T-helper 1 cell (primary cell): ENCODE data around the gene TMEM98.
"Not testable (repeated sequence)": the region's sequence is repeated elsewhere in the genome, so short reads cannot be mapped to it uniquely, and the experiment has no call there.

Source experiments
- DNase-seq, 5 donors: peaks; one replicate each; pipeline ENCODE4 v3.0.0-alpha.2; 2012 to 2020

TMEM98 gene

DNA sequence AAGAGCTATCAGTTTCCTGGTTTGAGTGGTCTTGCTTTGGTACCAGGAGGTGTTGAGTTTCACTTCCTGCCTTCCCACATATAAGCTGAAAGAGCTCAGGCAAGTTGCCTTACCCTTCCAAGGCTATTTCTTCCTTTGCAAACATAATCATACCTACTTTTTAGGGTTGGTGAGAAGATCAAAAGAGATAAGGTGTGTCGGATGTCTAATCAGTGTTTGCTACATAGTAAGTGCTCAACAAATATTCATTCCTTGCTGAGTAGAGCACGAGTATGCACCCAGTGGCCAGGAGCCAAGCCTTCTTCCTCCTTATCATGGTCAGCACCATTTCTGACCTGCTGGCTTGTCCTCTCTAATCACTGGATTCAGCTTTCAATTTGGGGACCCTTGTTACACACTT lies 12.7 kb upstream of the TMEM98 start:
- peak in 1 of 5 donors; percentile 8 for DNase-seq

- DNase-seq = no peak
These were observed 11.8 kb upstream of the TMEM98 start for GRCh38 chr17:32916134-32916533.

- DNase-seq = no peak
These were observed 10.9 kb upstream of the TMEM98 start for GRCh38 chr17:32917081-32917480.

GRCh38 chr17:32917842-32918241 lies 10.1 kb upstream of the TMEM98 start:
- DNase-seq = no peak

GRCh38 chr17:32919876-32920275 lies 8.1 kb upstream of the TMEM98 start:
- DNase-seq = not testable (repeated sequence)

DNA sequence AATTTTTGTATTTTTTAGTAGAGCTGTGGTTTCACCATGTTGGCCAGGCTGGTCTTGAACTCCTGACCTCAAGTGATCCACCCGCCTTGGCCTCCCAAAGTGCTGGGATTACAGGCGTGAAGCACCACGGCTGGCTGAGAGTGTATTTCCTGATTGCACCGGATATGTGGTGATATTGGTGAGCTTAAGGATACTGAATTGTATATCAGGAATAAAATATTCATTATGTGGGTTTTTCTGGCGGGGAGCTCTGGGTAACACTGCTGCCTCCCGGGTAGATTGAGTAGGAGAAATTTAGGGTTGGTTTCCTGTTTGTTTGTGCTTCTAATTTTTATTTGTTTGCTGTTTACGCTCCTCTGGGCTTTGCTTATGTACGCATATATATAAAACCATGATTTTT lies 7.7 kb upstream of the TMEM98 start:
- no peak for DNase-seq

GRCh38 chr17:32921017-32921416 lies 6.9 kb upstream of the TMEM98 start:
- no peak for DNase-seq

DNA sequence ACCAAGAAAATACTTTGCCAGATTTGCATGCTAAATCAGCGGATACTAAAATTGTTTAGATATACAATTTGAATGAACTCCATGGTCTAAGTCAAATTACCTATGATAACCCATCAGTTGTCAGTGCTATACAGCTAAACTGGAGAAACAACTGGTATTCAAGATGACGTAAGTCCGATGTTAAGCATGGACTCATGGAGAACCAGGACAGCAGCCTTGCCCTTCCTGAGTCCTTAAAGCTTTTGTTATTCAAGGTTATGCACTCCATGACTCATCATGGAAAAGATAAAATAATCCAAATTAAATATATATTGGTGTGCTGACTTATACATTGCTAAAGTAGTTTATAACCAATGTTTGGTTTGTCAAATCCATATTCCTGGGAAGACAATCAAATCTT lies 4.0 kb upstream of the TMEM98 start:
- DNase-seq = not testable (repeated sequence)

DNA sequence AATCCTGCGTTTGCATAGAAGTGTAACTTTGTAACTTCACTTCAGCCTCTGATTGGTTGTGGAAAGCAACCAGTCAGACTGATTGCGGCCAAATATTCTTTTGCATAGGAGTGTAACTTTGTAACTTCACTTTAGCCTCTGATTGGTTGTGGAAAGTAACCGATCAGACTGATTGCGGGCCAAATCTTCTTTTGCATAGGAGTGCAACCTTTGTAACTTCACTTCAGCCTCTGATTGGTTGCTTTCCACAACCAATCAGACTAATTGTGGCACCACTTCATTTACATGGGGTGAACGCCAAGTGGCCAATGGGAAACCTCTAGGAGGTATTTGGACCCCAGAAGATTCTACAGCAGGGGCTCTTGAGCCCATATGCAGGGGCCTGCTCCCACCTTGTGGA lies 1.8 kb upstream of the TMEM98 start:
- DNase-seq = no peak

DNA sequence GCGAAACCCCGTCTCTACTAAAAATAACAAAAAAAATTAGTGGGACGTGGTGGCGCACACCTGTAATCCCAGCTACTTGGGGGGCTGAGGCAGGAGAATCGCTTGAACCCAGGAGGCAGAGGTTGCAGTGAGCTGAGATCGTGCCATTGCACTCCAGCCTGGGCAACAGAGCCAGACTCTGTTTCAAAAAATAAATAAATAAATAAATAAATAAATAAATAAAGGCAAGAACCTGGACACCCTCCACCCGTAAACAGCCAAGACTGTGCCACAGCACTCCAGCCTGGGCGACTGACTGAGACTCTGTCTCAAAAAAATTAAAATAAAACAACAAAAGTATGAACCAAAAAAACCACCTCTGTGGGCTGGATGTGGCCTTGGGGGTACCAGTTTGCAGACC lies 1.2 kb upstream of the TMEM98 start:
- not testable (repeated sequence) for DNase-seq

DNA sequence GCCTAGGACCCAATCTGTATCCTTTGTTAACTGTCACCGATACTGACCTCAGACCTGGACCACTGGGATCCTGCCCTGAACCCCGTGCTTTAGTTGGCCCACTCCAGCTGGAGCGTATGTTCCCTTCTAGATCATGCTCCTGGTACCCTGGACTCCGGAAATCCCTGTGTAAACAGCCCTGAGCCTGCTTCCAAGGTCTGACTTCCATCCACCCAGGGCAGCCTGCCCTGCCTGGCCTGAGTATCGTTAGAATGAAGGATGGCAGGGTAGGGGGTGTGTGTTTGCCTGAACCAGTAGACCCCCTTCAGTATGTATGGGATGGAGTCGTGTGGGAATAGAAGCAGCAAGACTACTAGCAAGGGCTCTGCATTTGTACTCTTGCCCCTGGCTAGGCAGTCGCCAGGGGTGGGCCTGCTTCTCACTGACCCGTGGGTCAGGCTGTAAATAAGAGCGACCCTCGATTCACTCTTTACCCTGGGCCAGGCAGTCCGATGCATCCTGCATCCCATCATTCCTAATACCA lies 691 bp upstream of the TMEM98 start:
- no peak for DNase-seq

GRCh38 chr17:32928586-32929535 lies 908 bp downstream of the TMEM98 start:
- no peak for DNase-seq

GRCh38 chr17:32929588-32929987 lies 1.6 kb downstream of the TMEM98 start:
- no peak for DNase-seq

DNA sequence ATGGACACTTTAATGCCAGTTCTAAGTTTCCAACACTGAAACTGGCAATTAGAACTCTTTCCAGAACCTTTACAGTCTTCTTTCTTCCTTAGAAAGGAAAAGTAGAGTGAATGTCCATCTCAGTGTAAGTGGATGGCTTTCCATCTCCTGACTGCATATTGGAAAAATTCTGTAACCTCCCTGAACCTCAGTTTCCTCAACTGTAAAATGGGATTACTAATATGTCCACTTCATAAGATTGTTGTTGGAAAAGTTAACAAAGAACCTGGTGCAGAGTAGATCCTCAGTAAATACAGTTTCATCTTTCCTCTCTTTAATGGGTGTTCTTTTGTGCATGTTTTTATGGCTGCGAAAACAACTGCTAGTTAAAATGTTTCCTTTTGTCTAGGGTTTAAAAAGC lies 2.6 kb downstream of the TMEM98 start:
- no peak for DNase-seq

DNA sequence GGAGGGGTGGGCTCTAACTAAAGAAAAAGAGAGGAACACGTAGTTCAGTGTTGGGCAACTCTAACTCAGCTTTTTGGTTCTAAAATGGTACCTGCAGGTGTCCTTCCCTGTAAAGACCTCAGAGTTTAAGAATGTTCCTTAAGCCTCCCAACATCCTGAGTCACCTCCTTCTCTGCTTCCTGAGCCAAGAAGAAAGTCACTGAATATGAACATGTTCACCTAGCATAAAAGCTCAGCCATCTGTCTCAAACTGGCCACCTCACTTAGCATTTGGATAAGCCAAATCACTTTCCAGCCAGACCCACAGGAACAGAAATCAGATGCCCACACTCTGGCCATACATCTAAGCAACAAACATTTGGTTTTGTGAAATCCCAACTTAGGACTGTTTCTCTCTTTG lies 3.7 kb downstream of the TMEM98 start:
- DNase-seq = no peak

- DNase-seq = no peak
These were observed 5.9 kb downstream of the TMEM98 start for GRCh38 chr17:32933881-32934280.

- DNase-seq = no peak
These were observed 7.8 kb downstream of the TMEM98 start for GRCh38 chr17:32935726-32936125.

- DNase-seq = no peak
These were observed 8.4 kb downstream of the TMEM98 start for GRCh38 chr17:32936186-32936893.

GRCh38 chr17:32936894-32937500 lies 9.0 kb downstream of the TMEM98 start:
- DNase-seq = peak; percentile 23 to 58 (median 44)

DNA sequence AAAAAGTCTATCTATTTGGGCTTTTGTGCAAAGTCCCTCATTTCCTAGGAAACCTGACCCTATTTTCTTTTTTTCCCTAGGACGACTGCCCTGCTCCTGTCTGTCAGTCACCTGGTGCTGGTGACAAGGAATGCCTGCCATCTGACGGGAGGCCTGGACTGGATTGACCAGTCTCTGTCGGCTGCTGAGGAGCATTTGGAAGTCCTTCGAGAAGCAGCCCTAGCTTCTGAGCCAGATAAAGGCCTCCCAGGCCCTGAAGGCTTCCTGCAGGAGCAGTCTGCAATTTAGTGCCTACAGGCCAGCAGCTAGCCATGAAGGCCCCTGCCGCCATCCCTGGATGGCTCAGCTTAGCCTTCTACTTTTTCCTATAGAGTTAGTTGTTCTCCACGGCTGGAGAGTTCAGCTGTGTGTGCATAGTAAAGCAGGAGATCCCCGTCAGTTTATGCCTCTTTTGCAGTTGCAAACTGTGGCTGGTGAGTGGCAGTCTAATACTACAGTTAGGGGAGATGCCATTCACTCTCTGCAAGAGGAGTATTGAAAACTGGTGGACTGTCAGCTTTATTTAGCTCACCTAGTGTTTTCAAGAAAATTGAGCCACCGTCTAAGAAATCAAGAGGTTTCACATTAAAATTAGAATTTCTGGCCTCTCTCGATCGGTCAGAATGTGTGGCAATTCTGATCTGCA lies 12.9 kb downstream of the TMEM98 start:
- no peak for DNase-seq

GRCh38 chr17:32941419-32942032 lies 13.6 kb downstream of the TMEM98 start:
- no peak for DNase-seq

- no peak for DNase-seq
These were observed 15.3 kb downstream of the TMEM98 start for GRCh38 chr17:32943206-32943605.
